ENCODE data around the gene JARID2. TPM values are rescaled to one million over a fixed set of nuclear protein-coding genes. Genes with fewer than 3 reads are reported as not detected.

The JARID2 gene
- total and polyA plus RNA-seq, 10 of the 15 experiments (the other 5 are each of a cell fraction or from before 2014, with no cell fraction given), result 4.2 to 21.6 (median 11.7) TPM

DNA sequence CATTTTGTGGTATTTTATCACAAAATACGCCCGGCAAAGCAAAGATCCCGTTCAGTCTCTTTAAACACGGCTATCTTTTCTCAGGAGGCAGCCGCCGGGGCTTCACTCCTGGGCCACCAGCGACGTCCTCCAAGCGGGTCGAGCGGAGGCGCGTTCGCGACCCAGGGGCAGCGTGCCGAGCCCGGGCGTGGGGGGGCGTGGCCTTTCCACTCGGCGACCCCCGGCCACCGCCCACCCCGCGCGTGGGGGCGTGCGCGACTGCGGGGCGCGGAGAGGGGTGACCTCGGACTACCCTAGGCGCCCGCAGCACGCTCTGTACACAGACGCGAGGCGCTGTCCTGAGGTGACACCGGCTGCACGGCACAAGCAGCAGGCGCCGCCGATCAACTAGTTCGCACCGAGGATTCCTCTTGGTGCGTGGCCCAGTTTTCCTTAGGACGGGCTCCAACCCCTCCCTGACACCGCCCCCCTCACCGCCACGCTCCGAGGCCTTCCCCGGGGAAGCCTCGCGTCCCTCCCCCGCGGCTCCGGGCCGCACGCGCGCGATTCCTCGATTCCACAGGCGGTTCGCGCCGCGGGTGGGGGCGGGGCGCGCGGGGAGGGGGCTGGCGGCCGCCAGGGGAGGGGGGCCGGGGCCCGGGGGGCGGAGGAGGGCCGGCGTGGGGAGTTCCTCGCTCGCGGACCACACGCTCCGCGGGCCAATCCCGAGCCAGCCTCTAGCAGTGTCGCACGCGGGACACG is 1.1 kb upstream of the JARID2 start (continued):
- TF ChIP-seq, protein P1, sequence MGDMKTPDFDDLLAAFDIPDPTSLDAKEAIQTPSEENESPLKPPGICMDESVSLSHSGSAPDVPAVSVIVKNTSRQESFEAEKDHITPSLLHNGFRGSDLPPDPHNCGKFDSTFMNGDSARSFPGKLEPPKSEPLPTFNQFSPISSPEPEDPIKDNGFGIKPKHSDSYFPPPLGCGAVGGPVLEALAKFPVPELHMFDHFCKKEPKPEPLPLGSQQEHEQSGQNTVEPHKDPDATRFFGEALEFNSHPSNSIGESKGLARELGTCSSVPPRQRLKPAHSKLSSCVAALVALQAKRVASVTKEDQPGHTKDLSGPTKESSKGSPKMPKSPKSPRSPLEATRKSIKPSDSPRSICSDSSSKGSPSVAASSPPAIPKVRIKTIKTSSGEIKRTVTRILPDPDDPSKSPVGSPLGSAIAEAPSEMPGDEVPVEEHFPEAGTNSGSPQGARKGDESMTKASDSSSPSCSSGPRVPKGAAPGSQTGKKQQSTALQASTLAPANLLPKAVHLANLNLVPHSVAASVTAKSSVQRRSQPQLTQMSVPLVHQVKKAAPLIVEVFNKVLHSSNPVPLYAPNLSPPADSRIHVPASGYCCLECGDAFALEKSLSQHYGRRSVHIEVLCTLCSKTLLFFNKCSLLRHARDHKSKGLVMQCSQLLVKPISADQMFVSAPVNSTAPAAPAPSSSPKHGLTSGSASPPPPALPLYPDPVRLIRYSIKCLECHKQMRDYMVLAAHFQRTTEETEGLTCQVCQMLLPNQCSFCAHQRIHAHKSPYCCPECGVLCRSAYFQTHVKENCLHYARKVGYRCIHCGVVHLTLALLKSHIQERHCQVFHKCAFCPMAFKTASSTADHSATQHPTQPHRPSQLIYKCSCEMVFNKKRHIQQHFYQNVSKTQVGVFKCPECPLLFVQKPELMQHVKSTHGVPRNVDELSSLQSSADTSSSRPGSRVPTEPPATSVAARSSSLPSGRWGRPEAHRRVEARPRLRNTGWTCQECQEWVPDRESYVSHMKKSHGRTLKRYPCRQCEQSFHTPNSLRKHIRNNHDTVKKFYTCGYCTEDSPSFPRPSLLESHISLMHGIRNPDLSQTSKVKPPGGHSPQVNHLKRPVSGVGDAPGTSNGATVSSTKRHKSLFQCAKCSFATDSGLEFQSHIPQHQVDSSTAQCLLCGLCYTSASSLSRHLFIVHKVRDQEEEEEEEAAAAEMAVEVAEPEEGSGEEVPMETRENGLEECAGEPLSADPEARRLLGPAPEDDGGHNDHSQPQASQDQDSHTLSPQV (IDR thresholded peaks at IDR 0.05), result no peak
- TF ChIP-seq, protein P2, sequence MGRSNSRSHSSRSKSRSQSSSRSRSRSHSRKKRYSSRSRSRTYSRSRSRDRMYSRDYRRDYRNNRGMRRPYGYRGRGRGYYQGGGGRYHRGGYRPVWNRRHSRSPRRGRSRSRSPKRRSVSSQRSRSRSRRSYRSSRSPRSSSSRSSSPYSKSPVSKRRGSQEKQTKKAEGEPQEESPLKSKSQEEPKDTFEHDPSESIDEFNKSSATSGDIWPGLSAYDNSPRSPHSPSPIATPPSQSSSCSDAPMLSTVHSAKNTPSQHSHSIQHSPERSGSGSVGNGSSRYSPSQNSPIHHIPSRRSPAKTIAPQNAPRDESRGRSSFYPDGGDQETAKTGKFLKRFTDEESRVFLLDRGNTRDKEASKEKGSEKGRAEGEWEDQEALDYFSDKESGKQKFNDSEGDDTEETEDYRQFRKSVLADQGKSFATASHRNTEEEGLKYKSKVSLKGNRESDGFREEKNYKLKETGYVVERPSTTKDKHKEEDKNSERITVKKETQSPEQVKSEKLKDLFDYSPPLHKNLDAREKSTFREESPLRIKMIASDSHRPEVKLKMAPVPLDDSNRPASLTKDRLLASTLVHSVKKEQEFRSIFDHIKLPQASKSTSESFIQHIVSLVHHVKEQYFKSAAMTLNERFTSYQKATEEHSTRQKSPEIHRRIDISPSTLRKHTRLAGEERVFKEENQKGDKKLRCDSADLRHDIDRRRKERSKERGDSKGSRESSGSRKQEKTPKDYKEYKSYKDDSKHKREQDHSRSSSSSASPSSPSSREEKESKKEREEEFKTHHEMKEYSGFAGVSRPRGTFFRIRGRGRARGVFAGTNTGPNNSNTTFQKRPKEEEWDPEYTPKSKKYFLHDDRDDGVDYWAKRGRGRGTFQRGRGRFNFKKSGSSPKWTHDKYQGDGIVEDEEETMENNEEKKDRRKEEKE (IDR thresholded peaks at IDR 0.05), result no peak
- TF ChIP-seq KLF5 (IDR thresholded peaks at IDR 0.05; ENCODE audit: partially characterized antibody) (peak; percentile 53), POLR2A (IDR thresholded peaks at IDR 0.05; ENCODE audit: low read depth, low read length) (peak; percentile 82), EGR1 (IDR thresholded peaks at IDR 0.05; ENCODE audit: borderline replicate concordance in 1 of 2, low read depth in 2 of 2, low read length in 2 of 2) (peak in 1 of 2 experiments; percentile 52; a peak in 1 of 3 replicates), EED (IDR thresholded peaks at IDR 0.05; ENCODE audit: low read depth) (peak; percentile 52; the same call in 1 of the 2 replicates), NR2F1 (conservative IDR thresholded peaks at IDR 0.05) (peak; percentile 83), BACH1 (IDR thresholded peaks at IDR 0.05; ENCODE audit: borderline replicate concordance) (peak; percentile 95)
- TF ChIP-seq, protein P3, sequence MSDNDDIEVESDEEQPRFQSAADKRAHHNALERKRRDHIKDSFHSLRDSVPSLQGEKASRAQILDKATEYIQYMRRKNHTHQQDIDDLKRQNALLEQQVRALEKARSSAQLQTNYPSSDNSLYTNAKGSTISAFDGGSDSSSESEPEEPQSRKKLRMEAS (IDR thresholded peaks at IDR 0.05; ENCODE audit: low read depth, low read length), result peak; percentile 30
